GM12891 (cell line): ENCODE measurements around the gene GRIN2D.

Experiments used
- POLR2A ChIP-seq: IDR thresholded peaks from 2 replicates; pipeline ENCODE4 v1.6.1; 2011; ENCODE audit warnings: low read depth, low read length, control low read depth
- SPI1 ChIP-seq: IDR thresholded peaks from 2 replicates; pipeline ENCODE4 v1.6.1; 2011; ENCODE audit warnings: low read depth, low read length, control low read depth
- TAF1 ChIP-seq: IDR thresholded peaks from 2 replicates; pipeline ENCODE4 v1.6.1; 2011; ENCODE audit warnings: low read depth, low read length, control low read depth

- no peak for TF ChIP-seq TAF1
- TF ChIP-seq POLR2A = no peak
- TF ChIP-seq SPI1 = no peak
Observed at GRCh38 chr19:48351341-48351752, 42.1 kb upstream of the GRIN2D start.
